OCI-LY7 (cell line): Measurements from ENCODE around the gene CPEB4.

ENCODE experiments used
- EZH2phosphoT487 ChIP-seq: fragments of 200-600 bp; sonication (generic); IDR thresholded peaks from 2 replicates; pipeline ENCODE4 v1.6.1; 2018; ENCODE audit warnings: low read depth, borderline replicate concordance, mild to moderate bottlenecking, mixed run types, antibody characterized with exemption, low read length, moderate library complexity, mixed read lengths
- TF ChIP-seq, protein P1 (sequence below): fragments of 200-600 bp; sonication (generic); conservative IDR thresholded peaks from 2 replicates; pipeline ENCODE4 v1.5.1; 2014; ENCODE audit warnings: mild to moderate bottlenecking, antibody characterized with exemption, low read length, moderate library complexity, mixed read lengths

DNA sequence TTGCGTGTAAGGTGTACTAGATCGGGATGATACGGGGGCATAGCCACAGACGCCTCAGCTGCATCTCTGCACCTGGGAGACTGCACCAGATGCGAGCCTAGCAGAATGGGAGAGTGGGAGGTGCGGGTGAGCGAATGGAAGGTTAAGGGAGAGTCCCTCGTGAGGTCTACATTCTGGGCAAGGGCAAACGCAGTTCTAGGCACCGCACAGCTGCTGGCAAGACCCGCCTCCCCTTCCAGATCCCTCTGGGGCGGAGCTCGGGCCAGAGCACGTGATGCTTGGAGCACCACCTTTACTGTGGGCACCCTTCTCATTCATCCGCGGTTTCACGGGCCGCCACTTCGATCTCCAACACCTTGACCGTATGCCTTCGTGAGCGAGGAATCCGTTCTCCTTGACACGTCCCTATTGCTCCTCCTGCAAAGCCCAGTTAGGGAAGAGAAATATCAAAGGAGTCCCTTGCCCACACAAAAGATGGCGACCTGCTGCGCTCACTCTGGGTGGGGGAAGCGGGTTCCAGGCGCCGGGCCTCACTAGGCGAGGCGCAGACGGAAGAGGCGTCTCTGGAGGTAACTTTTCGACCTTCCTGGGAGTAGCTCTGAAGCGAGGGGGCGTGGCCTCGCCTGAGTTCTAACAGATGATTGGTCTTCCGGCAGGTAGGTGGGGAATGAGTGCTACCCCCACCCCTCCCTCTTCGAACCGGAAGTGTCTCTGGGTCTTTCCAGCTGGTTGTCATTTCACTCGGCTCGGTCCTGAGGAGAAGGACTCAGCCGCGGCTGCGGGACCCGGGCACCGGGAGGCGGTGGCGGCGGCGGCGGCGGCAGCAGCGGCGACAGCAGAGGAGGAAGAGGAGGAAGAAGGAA, at the start of gene CPEB4:
- TF ChIP-seq, protein P1, sequence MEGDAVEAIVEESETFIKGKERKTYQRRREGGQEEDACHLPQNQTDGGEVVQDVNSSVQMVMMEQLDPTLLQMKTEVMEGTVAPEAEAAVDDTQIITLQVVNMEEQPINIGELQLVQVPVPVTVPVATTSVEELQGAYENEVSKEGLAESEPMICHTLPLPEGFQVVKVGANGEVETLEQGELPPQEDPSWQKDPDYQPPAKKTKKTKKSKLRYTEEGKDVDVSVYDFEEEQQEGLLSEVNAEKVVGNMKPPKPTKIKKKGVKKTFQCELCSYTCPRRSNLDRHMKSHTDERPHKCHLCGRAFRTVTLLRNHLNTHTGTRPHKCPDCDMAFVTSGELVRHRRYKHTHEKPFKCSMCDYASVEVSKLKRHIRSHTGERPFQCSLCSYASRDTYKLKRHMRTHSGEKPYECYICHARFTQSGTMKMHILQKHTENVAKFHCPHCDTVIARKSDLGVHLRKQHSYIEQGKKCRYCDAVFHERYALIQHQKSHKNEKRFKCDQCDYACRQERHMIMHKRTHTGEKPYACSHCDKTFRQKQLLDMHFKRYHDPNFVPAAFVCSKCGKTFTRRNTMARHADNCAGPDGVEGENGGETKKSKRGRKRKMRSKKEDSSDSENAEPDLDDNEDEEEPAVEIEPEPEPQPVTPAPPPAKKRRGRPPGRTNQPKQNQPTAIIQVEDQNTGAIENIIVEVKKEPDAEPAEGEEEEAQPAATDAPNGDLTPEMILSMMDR = no peak
- TF ChIP-seq EZH2phosphoT487 = no peak
